WTC11 (cell line): ENCODE measurements around the gene ADAMTSL5. TPM values are rescaled to one million over a fixed set of nuclear protein-coding genes. Genes with fewer than 3 reads are reported as not detected.

Experiments
- ATAC-seq: fragments of 200-7000 bp; cut with Tn5 transposase; 2 replicates; pipeline ENCODE4 v1.10.0; 2021; ENCODE audit warnings: mild to moderate bottlenecking, moderate library complexity
- CTCF ChIA-PET: fragments of 300-600 bp; sonication (Branson Sonifier 250); formaldehyde crosslinking; loops from one replicate; lab custom pipeline; 2021; ENCODE audit warnings: antibody characterized with exemption; lab: Charles Lee
- POLR2A ChIA-PET: fragments of 350-600 bp; sonication (Branson Sonifier 250); formaldehyde crosslinking; loops from one replicate; lab custom pipeline; 2021; ENCODE audit warnings: antibody characterized with exemption; lab: Charles Lee
- DNase-seq: peaks from one replicate; pipeline ENCODE4 v3.0.0; 2021; ENCODE audit warnings: low spot score
- H3K27ac Mint-ChIP-seq: 2 replicates; pipeline ENCODE4 v1.8.0; 2021; ENCODE audit warnings: mixed read lengths
- H3K27me3 Mint-ChIP-seq: 2 replicates; pipeline ENCODE4 v1.8.0; 2021; ENCODE audit warnings: low read depth, mild to moderate bottlenecking, moderate library complexity, mixed read lengths
- H3K36me3 Mint-ChIP-seq: 2 replicates; pipeline ENCODE4 v1.8.0; 2021; ENCODE audit warnings: mixed read lengths
- H3K4me1 Mint-ChIP-seq: 2 replicates; pipeline ENCODE4 v1.8.0; 2022; ENCODE audit warnings: mixed read lengths
- H3K4me3 Mint-ChIP-seq: 2 replicates; pipeline ENCODE4 v1.8.0; 2021; ENCODE audit warnings: mild to moderate bottlenecking, moderate library complexity, mixed read lengths
- H3K9me3 Mint-ChIP-seq: 2 replicates; pipeline ENCODE4 v1.8.0; 2021; ENCODE audit warnings: mixed read lengths
- ATF6 ChIP-seq: sonication (generic); formaldehyde crosslinking; IDR thresholded peaks from 2 replicates; pipeline ENCODE4 v1.8.1; 2023; ENCODE audit warnings: mild to moderate bottlenecking, missing genetic modification reagents
- CREM ChIP-seq: sonication (generic); formaldehyde crosslinking; IDR thresholded peaks from 2 replicates; pipeline ENCODE4 v1.8.1; 2022; ENCODE audit warnings: mild to moderate bottlenecking, missing genetic modification reagents, moderate library complexity
- E2F5 ChIP-seq: sonication (generic); formaldehyde crosslinking; IDR thresholded peaks from 2 replicates; pipeline ENCODE4 v1.8.1; 2022; ENCODE audit warnings: mild to moderate bottlenecking, moderate library complexity, missing genetic modification reagents
- ETV6 ChIP-seq: sonication (generic); formaldehyde crosslinking; IDR thresholded peaks from 2 replicates; pipeline ENCODE4 v1.8.1; 2022; ENCODE audit warnings: mild to moderate bottlenecking, missing genetic modification reagents
- FOXK1 ChIP-seq: sonication (generic); formaldehyde crosslinking; IDR thresholded peaks from 2 replicates; pipeline ENCODE4 v1.8.0; 2022; ENCODE audit warnings: mild to moderate bottlenecking, moderate library complexity, missing genetic modification reagents
- FOXP1 ChIP-seq: sonication (generic); formaldehyde crosslinking; IDR thresholded peaks from 2 replicates; pipeline ENCODE4 v1.8.0; 2022; ENCODE audit warnings: missing genetic modification reagents, mild to moderate bottlenecking, moderate library complexity, borderline replicate concordance
- GTF2I ChIP-seq: fragments of 250-450 bp; sonication (Bioruptor Pico); conservative IDR thresholded peaks from 2 replicates; pipeline ENCODE4 v1.4.0; 2021; ENCODE audit warnings: mild to moderate bottlenecking
- HMGA2 ChIP-seq: fragments of 250-450 bp; sonication (Bioruptor Pico); IDR thresholded peaks from 2 replicates; pipeline ENCODE4 v1.4.0; 2021; ENCODE audit warnings: mild to moderate bottlenecking, moderate library complexity
- MLX ChIP-seq: sonication (generic); formaldehyde crosslinking; IDR thresholded peaks from 2 replicates; pipeline ENCODE4 v1.8.1; 2023; ENCODE audit warnings: mild to moderate bottlenecking, missing genetic modification reagents, moderate library complexity
- MYBL2 ChIP-seq: sonication (generic); formaldehyde crosslinking; IDR thresholded peaks from 2 replicates; pipeline ENCODE4 v1.8.1; 2023; ENCODE audit warnings: mild to moderate bottlenecking, moderate library complexity, missing genetic modification reagents
- PREB ChIP-seq: sonication (generic); formaldehyde crosslinking; IDR thresholded peaks from 2 replicates; pipeline ENCODE4 v1.8.1; 2022; ENCODE audit warnings: mild to moderate bottlenecking, missing genetic modification reagents, moderate library complexity, borderline replicate concordance
- RELA ChIP-seq: sonication (generic); formaldehyde crosslinking; IDR thresholded peaks from 2 replicates; pipeline ENCODE4 v1.8.1; 2022; ENCODE audit warnings: missing genetic modification reagents, mild to moderate bottlenecking, borderline replicate concordance
- SP1 ChIP-seq: sonication (generic); formaldehyde crosslinking; conservative IDR thresholded peaks from 2 replicates; pipeline ENCODE4 v1.8.1; 2022; ENCODE audit warnings: missing genetic modification reagents
- TEAD1 ChIP-seq: sonication (generic); formaldehyde crosslinking; IDR thresholded peaks from 2 replicates; pipeline ENCODE4 v1.8.0; 2022; ENCODE audit warnings: mild to moderate bottlenecking, missing genetic modification reagents
- USF1 ChIP-seq: sonication (generic); formaldehyde crosslinking; IDR thresholded peaks from 2 replicates; pipeline ENCODE4 v1.8.0; 2022; ENCODE audit warnings: mild to moderate bottlenecking, missing genetic modification reagents
- ZBTB21 ChIP-seq: sonication (generic); formaldehyde crosslinking; IDR thresholded peaks from 2 replicates; pipeline ENCODE4 v1.8.1; 2023; ENCODE audit warnings: mild to moderate bottlenecking, missing genetic modification reagents, borderline replicate concordance
- ZNF232 ChIP-seq: sonication (generic); formaldehyde crosslinking; IDR thresholded peaks from 2 replicates; pipeline ENCODE4 v1.8.0; 2022; ENCODE audit warnings: mild to moderate bottlenecking, missing genetic modification reagents
- ZNF317 ChIP-seq: sonication (generic); formaldehyde crosslinking; IDR thresholded peaks from 2 replicates; pipeline ENCODE4 v1.8.1; 2023; ENCODE audit warnings: low read depth, mild to moderate bottlenecking, moderate library complexity, missing genetic modification reagents, borderline replicate concordance
- ZSCAN18 ChIP-seq: fragments of 250-450 bp; sonication (Bioruptor Pico); IDR thresholded peaks from 2 replicates; pipeline ENCODE4 v2.1.2; 2022; ENCODE audit warnings: mild to moderate bottlenecking, moderate library complexity
- total RNA-seq: library from RNA; stranded (reverse); gene quantifications from 3 replicates; pipeline ENCODE4 v1.2.3, GENCODE V29; 2021

Gene ADAMTSL5
- total RNA-seq, 1 experiment from 2014 or later = 1.5 TPM

- H3K27ac Mint-ChIP-seq = no peak overlapping the region
- peaks cover 24% of the 10 kb centered on the region for H3K27me3 Mint-ChIP-seq
- H3K4me1 Mint-ChIP-seq = peaks cover 6% of the 10 kb centered on the region
- ChIA-PET POLR2A (no interaction called here), CTCF (interaction anchor here (1.5 to 1.9 kb wide), 9 partner anchors 12 to 334 kb away, joined by 3 to 17 read pairs (median 6); no protein-coding TSS in a partner anchor)
- no peaks in the 10 kb centered on the region for H3K36me3 Mint-ChIP-seq
- ATAC-seq (no peak), DNase-seq (no peak)
- H3K9me3 Mint-ChIP-seq = no peaks in the 10 kb centered on the region
- peak overlapping the region; percentile 73 for H3K4me3 Mint-ChIP-seq
- TF ChIP-seq ZSCAN18 (CRISPR knock-in tag) (no peak), FOXK1 (CRISPR knock-in tag) (no peak), MLX (CRISPR knock-in tag) (no peak), GTF2I (CRISPR knock-in tag) (no peak), E2F5 (CRISPR knock-in tag) (no peak)
- TF ChIP-seq, all 79 proteins: peak for 0
Measured at GRCh38 chr19:1491849-1492170, 21.0 kb downstream of the ADAMTSL5 start.

GRCh38 chr19:1491114-1491848 lies 21.5 kb downstream of the ADAMTSL5 start, which contains the start of gene REEP6:
Gene REEP6 (plus strand): TSS chr19:1491181. CDS start chr19:1491270, 89 bp downstream.
- Mint-ChIP-seq H3K27me3 (peaks cover 24% of the 10 kb centered on the region), H3K4me1 (peaks cover 6% of the 10 kb centered on the region), H3K4me3 (peak within 1 kb of the TSS; percentile 82), H3K36me3 (no peaks in the 10 kb centered on the region), H3K27ac (peak within 1 kb of the TSS; percentile 98), H3K9me3 (no peaks in the 10 kb centered on the region)
- ATAC-seq = no peak
- ChIA-PET POLR2A (interaction anchor here (0.6 to 1.8 kb wide), 4 partner anchors 31 to 231 kb away, joined by 3 to 5 read pairs (median 3); no protein-coding TSS in a partner anchor), CTCF (interaction anchor here (0.6 to 1.9 kb wide), 27 partner anchors 11 to 366 kb away, joined by 3 to 17 read pairs (median 4); no protein-coding TSS in a partner anchor)
- peak; percentile 76; the same call in 1 of the 2 replicates for TF ChIP-seq ETV6 (CRISPR knock-in tag)
- TF ChIP-seq ZNF232 (CRISPR knock-in tag) = 0 out of 2 replicates have a peak, but pooled peaks have one; percentile 39
- TF ChIP-seq E2F5 (CRISPR knock-in tag) = peak; percentile 27; the same call in 1 of the 2 replicates
- TF ChIP-seq MYBL2 (CRISPR knock-in tag) = peak; percentile 41; the same call in 1 of the 2 replicates
- TF ChIP-seq TEAD1 (CRISPR knock-in tag) = peak; percentile 70; the same call in 1 of the 2 replicates
- TF ChIP-seq FOXP1 (CRISPR knock-in tag) = peak; percentile 79; the same call in 1 of the 2 replicates
- no peak for TF ChIP-seq HMGA2 (CRISPR knock-in tag)
- TF ChIP-seq ZNF317 (CRISPR knock-in tag) = no peak
- peak; percentile 74 for TF ChIP-seq FOXK1 (CRISPR knock-in tag)
- TF ChIP-seq CREM (CRISPR knock-in tag) = 0 out of 2 replicates have a peak, but pooled peaks have one; percentile 42
- no peak for TF ChIP-seq USF1 (CRISPR knock-in tag)
- TF ChIP-seq ATF6 (CRISPR knock-in tag) = no peak
- TF ChIP-seq SP1 (CRISPR knock-in tag) = peak; percentile 93
- peak; percentile 65; the same call in 1 of the 2 replicates for TF ChIP-seq RELA
- TF ChIP-seq GTF2I (CRISPR knock-in tag) = peak; percentile 86
- no peak for TF ChIP-seq PREB (CRISPR knock-in tag)
- peak; percentile 39; the same call in 1 of the 2 replicates for TF ChIP-seq ZBTB21 (CRISPR knock-in tag)
- no peak for DNase-seq
